HepG2 (cell line): Measurements from ENCODE around the gene TMEM74B. TPM values are rescaled to one million over a fixed set of nuclear protein-coding genes. Genes with fewer than 3 reads are reported as not detected.

Source experiments
- FOXK1 ChIP-seq: sonication (generic); formaldehyde crosslinking; IDR thresholded peaks from 2 replicates; pipeline ENCODE4 v1.4.0; 2020; ENCODE audit warnings: low read depth, missing genetic modification reagents, borderline replicate concordance
- HDAC2 ChIP-seq: sonication (generic); formaldehyde crosslinking; IDR thresholded peaks from 2 replicates; pipeline ENCODE4 v1.4.0; 2020; ENCODE audit warnings: missing genetic modification reagents
- IRF2 ChIP-seq: IDR thresholded peaks from 2 replicates; pipeline ENCODE4 v1.6.1; 2018; ENCODE audit warnings: missing genetic modification reagents, missing compliant biosample characterization
- KLF15 ChIP-seq: sonication (generic); formaldehyde crosslinking; IDR thresholded peaks from 2 replicates; pipeline ENCODE4 v1.8.1; 2023; ENCODE audit warnings: borderline replicate concordance, mild to moderate bottlenecking, inconsistent platforms, missing genetic modification reagents, mixed read lengths
- MTA3 ChIP-seq: sonication (generic); formaldehyde crosslinking; IDR thresholded peaks from 2 replicates; pipeline ENCODE4 v1.4.0; 2020; ENCODE audit warnings: missing genetic modification reagents
- SETDB1 ChIP-seq: sonication (generic); formaldehyde crosslinking; IDR thresholded peaks from 2 replicates; pipeline ENCODE4 v1.5.1; 2020; ENCODE audit warnings: missing genetic modification reagents, mild to moderate bottlenecking, borderline replicate concordance
- TARDBP ChIP-seq: sonication (generic); formaldehyde crosslinking; IDR thresholded peaks from 2 replicates; pipeline ENCODE4 v1.8.0; 2022; ENCODE audit warnings: mild to moderate bottlenecking, missing genetic modification reagents
- ZFX ChIP-seq: sonication (generic); formaldehyde crosslinking; IDR thresholded peaks from 2 replicates; pipeline ENCODE4 v1.4.0; 2020; ENCODE audit warnings: mild to moderate bottlenecking, low read depth, missing genetic modification reagents, moderate library complexity
- ZMYM2 ChIP-seq: sonication (generic); formaldehyde crosslinking; IDR thresholded peaks from 2 replicates; pipeline ENCODE4 v1.8.0; 2022; ENCODE audit warnings: mild to moderate bottlenecking, missing genetic modification reagents
- ZNF292 ChIP-seq: sonication (generic); formaldehyde crosslinking; IDR thresholded peaks from 2 replicates; pipeline ENCODE4 v1.8.1; 2022; ENCODE audit warnings: mild to moderate bottlenecking, low read depth, missing genetic modification reagents, borderline replicate concordance
- ZNF33B ChIP-seq: sonication (generic); formaldehyde crosslinking; IDR thresholded peaks from 2 replicates; pipeline ENCODE4 v1.5.1; 2020; ENCODE audit warnings: mild to moderate bottlenecking, missing genetic modification reagents
- ZNF431 ChIP-seq: sonication (generic); formaldehyde crosslinking; IDR thresholded peaks from 2 replicates; pipeline ENCODE4 v1.9.0; 2022; ENCODE audit warnings: missing genetic modification reagents, low read depth, mild to moderate bottlenecking, borderline replicate concordance
- ZNF598 ChIP-seq: sonication (generic); formaldehyde crosslinking; IDR thresholded peaks from 2 replicates; pipeline ENCODE4 v1.5.1; 2020; ENCODE audit warnings: mild to moderate bottlenecking, missing genetic modification reagents, borderline replicate concordance
- ZNF614 ChIP-seq: IDR thresholded peaks from 2 replicates; pipeline ENCODE4 v1.6.1; 2018; ENCODE audit warnings: missing biosample characterization, missing genetic modification reagents, inconsistent platforms, borderline replicate concordance
- ZNF883 ChIP-seq: sonication (generic); formaldehyde crosslinking; IDR thresholded peaks from 2 replicates; pipeline ENCODE4 v1.5.1; 2020; ENCODE audit warnings: mild to moderate bottlenecking, missing genetic modification reagents; ENCODE audit errors: not compliant biosample characterization
- polyA plus RNA-seq, 8 experiments: library from polyadenylated mRNA; depleted of rRNA in 3 of 8; stranded (reverse) in 7 of 8; unstranded in 1 of 8; fragments of >200 nt; fragmentation: Illumina TruSeq in 4 of 8; extraction: Trizol in 4 of 8; gene quantifications; 2 replicates each; pipeline versions ENCODE4 v1.2.1 to v1.2.3, GENCODE V29; 2011 to 2016; ENCODE audit warnings: low read depth in 4 of 8, missing spikeins in 1 of 8, mixed read lengths in 1 of 8; ENCODE audit not compliant: insufficient read depth in 1 of 8
- total RNA-seq, 5 experiments: library from RNA; depleted of rRNA; stranded (reverse); fragments of >200 nt; fragmentation: Illumina TruSeq; extraction: Trizol; gene quantifications; 2 replicates each; pipeline ENCODE4 v1.2.3, GENCODE V29; 2016; ENCODE audit warnings: low read depth in 1 of 5
- TF ChIP-seq, protein P1 (sequence below): sonication (generic); formaldehyde crosslinking; IDR thresholded peaks from 2 replicates; pipeline ENCODE4 v1.5.1; 2020; ENCODE audit warnings: mild to moderate bottlenecking, missing genetic modification reagents, borderline replicate concordance
- TF ChIP-seq, protein P2 (sequence below): sonication (generic); formaldehyde crosslinking; IDR thresholded peaks from 2 replicates; pipeline ENCODE4 v1.4.0; 2020; ENCODE audit warnings: missing genetic modification reagents
- TF ChIP-seq, protein P3 (sequence below): sonication (generic); formaldehyde crosslinking; IDR thresholded peaks from 2 replicates; pipeline ENCODE4 v1.9.0; 2021; ENCODE audit warnings: missing genetic modification reagents, borderline replicate concordance
- TF ChIP-seq, protein P4 (sequence below): sonication (generic); formaldehyde crosslinking; IDR thresholded peaks from 2 replicates; pipeline ENCODE4 v1.8.0; 2022; ENCODE audit warnings: mild to moderate bottlenecking, missing genetic modification reagents; ENCODE audit not compliant: insufficient replicate concordance
- TF ChIP-seq, protein P5 (sequence below): sonication (generic); formaldehyde crosslinking; IDR thresholded peaks from 2 replicates; pipeline ENCODE4 v1.5.0; 2020; ENCODE audit warnings: missing genetic modification reagents

The TMEM74B gene
- total and polyA plus RNA-seq, 2 of the 13 experiments (the other 11 are each of a cell fraction or from before 2014, with no cell fraction given), result 4.7 to 18.4 TPM

DNA sequence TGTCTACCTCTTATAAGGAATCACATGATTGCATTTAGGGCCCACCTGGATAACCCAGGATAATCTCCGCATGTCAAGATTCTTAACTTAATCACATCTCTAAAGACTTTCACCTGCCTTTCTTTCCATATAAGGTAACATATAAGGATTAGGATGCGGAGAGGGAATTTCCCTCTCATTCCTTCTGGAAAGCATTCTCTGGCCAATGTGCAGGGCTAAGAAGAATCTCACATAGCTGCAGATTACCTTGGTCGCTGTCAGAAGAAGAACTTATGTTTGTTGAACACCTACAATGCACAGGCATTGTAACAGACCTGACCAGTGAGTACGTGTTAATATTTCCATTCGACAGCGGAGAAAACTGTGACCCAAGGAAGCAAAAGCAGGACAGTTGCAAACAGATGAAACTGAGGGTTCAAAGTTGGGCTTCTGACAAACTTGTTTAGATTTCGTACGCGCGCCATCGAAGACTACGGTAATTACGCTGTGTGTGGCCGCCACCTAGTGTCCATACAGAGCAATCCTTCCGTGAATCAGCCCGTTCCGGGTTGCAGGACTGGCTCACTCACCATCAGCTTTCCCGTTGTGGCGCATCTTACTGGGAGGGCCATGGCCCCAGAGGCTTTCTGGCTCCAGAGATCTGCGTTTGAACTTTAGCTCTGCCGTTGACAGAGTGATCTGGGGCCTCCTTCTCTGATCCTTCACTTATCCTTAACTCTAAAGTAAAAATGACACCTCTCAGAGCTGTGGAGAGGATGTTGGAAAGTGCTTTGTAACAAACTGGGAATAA is 28.0 kb upstream of the TMEM74B start (continued):
- TF ChIP-seq, protein P1, sequence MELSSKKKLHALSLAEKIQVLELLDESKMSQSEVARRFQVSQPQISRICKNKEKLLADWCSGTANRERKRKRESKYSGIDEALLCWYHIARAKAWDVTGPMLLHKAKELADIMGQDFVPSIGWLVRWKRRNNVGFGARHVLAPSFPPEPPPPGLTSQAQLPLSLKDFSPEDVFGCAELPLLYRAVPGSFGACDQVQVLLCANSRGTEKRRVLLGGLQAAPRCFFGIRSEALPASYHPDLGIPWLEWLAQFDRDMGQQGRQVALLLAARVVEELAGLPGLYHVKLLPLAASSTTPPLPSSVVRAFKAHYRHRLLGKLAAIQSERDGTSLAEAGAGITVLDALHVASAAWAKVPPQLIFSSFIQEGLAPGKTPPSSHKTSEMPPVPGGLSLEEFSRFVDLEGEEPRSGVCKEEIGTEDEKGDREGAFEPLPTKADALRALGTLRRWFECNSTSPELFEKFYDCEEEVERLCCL (CRISPR knock-in tag), result no peak
- TF ChIP-seq, protein P2, sequence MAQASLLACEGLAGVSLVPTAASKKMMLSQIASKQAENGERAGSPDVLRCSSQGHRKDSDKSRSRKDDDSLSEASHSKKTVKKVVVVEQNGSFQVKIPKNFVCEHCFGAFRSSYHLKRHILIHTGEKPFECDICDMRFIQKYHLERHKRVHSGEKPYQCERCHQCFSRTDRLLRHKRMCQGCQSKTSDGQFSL, result 0 out of 2 replicates have a peak, but pooled peaks have one; percentile 11
- TF ChIP-seq HDAC2 (CRISPR knock-in tag), result peak; percentile 58; the same call in 1 of the 2 replicates
- peak; percentile 79; the same call in 1 of the 2 replicates for TF ChIP-seq TARDBP (CRISPR knock-in tag)
- peak; percentile 23 for TF ChIP-seq ZNF883 (CRISPR knock-in tag)
- TF ChIP-seq, protein P3, sequence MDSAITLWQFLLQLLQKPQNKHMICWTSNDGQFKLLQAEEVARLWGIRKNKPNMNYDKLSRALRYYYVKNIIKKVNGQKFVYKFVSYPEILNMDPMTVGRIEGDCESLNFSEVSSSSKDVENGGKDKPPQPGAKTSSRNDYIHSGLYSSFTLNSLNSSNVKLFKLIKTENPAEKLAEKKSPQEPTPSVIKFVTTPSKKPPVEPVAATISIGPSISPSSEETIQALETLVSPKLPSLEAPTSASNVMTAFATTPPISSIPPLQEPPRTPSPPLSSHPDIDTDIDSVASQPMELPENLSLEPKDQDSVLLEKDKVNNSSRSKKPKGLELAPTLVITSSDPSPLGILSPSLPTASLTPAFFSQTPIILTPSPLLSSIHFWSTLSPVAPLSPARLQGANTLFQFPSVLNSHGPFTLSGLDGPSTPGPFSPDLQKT (CRISPR knock-in tag), result no peak
- peak; percentile 22; the same call in 1 of the 2 replicates for TF ChIP-seq FOXK1
- TF ChIP-seq IRF2, result peak; percentile 83
- no peak for TF ChIP-seq ZNF431
- peak; percentile 86; the same call in 1 of the 2 replicates for TF ChIP-seq ZNF598 (CRISPR knock-in tag)
- no peak for TF ChIP-seq SETDB1 (CRISPR knock-in tag)
- TF ChIP-seq, protein P4, sequence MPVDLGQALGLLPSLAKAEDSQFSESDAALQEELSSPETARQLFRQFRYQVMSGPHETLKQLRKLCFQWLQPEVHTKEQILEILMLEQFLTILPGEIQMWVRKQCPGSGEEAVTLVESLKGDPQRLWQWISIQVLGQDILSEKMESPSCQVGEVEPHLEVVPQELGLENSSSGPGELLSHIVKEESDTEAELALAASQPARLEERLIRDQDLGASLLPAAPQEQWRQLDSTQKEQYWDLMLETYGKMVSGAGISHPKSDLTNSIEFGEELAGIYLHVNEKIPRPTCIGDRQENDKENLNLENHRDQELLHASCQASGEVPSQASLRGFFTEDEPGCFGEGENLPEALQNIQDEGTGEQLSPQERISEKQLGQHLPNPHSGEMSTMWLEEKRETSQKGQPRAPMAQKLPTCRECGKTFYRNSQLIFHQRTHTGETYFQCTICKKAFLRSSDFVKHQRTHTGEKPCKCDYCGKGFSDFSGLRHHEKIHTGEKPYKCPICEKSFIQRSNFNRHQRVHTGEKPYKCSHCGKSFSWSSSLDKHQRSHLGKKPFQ, result no peak
- TF ChIP-seq KLF15 (CRISPR knock-in tag), result 0 out of 2 replicates have a peak, but pooled peaks have one; percentile 24
- TF ChIP-seq ZMYM2 (CRISPR knock-in tag), result no peak
- TF ChIP-seq ZNF292 (CRISPR knock-in tag), result 0 out of 2 replicates have a peak, but pooled peaks have one; percentile 11
- TF ChIP-seq ZNF33B (CRISPR knock-in tag), result no peak
- TF ChIP-seq, protein P5, sequence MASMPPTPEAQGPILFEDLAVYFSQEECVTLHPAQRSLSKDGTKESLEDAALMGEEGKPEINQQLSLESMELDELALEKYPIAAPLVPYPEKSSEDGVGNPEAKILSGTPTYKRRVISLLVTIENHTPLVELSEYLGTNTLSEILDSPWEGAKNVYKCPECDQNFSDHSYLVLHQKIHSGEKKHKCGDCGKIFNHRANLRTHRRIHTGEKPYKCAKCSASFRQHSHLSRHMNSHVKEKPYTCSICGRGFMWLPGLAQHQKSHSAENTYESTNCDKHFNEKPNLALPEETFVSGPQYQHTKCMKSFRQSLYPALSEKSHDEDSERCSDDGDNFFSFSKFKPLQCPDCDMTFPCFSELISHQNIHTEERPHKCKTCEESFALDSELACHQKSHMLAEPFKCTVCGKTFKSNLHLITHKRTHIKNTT (CRISPR knock-in tag), result no peak
- 0 out of 2 replicates have a peak, but pooled peaks have one; percentile 71 for TF ChIP-seq ZNF614
- peak; percentile 18; the same call in 1 of the 2 replicates for TF ChIP-seq ZFX (CRISPR knock-in tag)
- no peak for TF ChIP-seq MTA3 (CRISPR knock-in tag)
